ENCODE results near the gene PPP1R13B.
A peak's percentile ranks its signal among the peaks of the same experiment; 100 is the strongest.

PPP1R13B gene

GRCh38 chr14:103712633-103713247 is 134.6 kb downstream of the PPP1R13B start:
- TF ChIP-seq EZH2 (IDR thresholded peaks at IDR 0.05) (no peak), FOXP2 (optimal IDR thresholded peaks at IDR 0.05; ENCODE audit: control extremely low read depth, extremely low read length, insufficient read depth) (no peak), POLR2AphosphoS5 (IDR thresholded peaks at IDR 0.05; ENCODE audit: borderline replicate concordance, low read depth, low read length) (no peak)
- Histone ChIP-seq H3K4me3 (no peak overlapping the region), H3K9me3 (ENCODE audit: low read depth, low read length) (no peaks in the 10 kb centered on the region), H3K36me3 (ENCODE audit: insufficient read depth, low read length) (peaks cover 22% of the 10 kb centered on the region; the same call in 1 of the 2 replicates), H3K9ac (ENCODE audit: insufficient read length) (no peak overlapping the region), H3K27ac (0 out of 2 replicates have a peak overlapping the region, but pooled peaks have one; percentile 31)
- no peak for DNase-seq (ENCODE audit: low read depth, low spot score)

GRCh38 chr14:103711516-103712431 is 135.6 kb downstream of the PPP1R13B start:
- peaks cover 25% of the 10 kb centered on the region; the same call in 1 of the 2 replicates for H3K36me3 ChIP-seq (ENCODE audit: insufficient read depth, low read length)
- TF ChIP-seq FOXP2 (optimal IDR thresholded peaks at IDR 0.05; ENCODE audit: control extremely low read depth, extremely low read length, insufficient read depth) (no peak), EZH2 (IDR thresholded peaks at IDR 0.05) (no peak), POLR2AphosphoS5 (IDR thresholded peaks at IDR 0.05; ENCODE audit: borderline replicate concordance, low read depth, low read length) (peak; percentile 38)
- H3K4me3 ChIP-seq = no peak overlapping the region
- no peak for DNase-seq (ENCODE audit: low read depth, low spot score)
- no peak overlapping the region for H3K9ac ChIP-seq (ENCODE audit: insufficient read length)
- H3K9me3 ChIP-seq (ENCODE audit: low read depth, low read length) = no peaks in the 10 kb centered on the region
- peak overlapping the region; percentile 57; the same call in 1 of the 2 replicates for H3K27ac ChIP-seq

DNA sequence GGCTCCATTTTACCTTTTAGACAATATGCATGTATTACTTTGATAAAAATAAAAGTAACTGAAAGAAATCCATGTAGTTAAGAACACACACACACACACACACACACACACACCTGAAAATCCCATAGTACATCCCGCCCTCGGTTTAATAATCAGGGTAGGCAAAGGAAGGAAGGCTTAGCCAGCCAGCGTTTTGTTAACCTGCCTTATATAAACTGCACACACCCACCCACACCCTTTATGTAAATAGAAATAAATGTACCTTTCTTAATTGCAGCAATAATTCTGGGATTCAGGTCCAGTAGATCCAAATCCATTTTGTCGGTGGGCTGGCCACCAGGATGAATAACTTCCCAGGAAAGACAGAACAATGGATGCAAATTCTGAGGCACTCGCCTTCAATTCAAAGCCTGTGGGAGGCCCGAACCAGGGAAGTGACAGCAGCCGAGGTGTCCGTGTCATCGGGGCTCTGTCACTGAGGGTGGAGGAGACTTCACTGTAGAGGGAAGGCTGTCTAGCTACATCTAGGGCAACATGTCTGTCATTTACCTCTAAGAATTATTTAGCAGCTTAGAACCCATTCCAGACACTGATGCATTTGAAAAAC is 136.5 kb downstream of the PPP1R13B start:
- Histone ChIP-seq H3K9ac (ENCODE audit: insufficient read length) (no peak overlapping the region), H3K9me3 (ENCODE audit: low read depth, low read length) (no peaks in the 10 kb centered on the region), H3K27ac (peak overlapping the region; percentile 49; the same call in 1 of the 2 replicates), H3K4me3 (no peak overlapping the region), H3K36me3 (ENCODE audit: insufficient read depth, low read length) (peaks cover 34% of the 10 kb centered on the region; the same call in 1 of the 2 replicates)
- DNase-seq (ENCODE audit: low read depth, low spot score) = no peak
- TF ChIP-seq EZH2 (IDR thresholded peaks at IDR 0.05) (no peak), FOXP2 (optimal IDR thresholded peaks at IDR 0.05; ENCODE audit: control extremely low read depth, extremely low read length, insufficient read depth) (no peak), POLR2AphosphoS5 (IDR thresholded peaks at IDR 0.05; ENCODE audit: borderline replicate concordance, low read depth, low read length) (no peak)

GRCh38 chr14:103709814-103710213 is 137.6 kb downstream of the PPP1R13B start:
- no peak overlapping the region for H3K4me3 ChIP-seq
- no peak for TF ChIP-seq POLR2AphosphoS5 (IDR thresholded peaks at IDR 0.05; ENCODE audit: borderline replicate concordance, low read depth, low read length)
- TF ChIP-seq FOXP2 (optimal IDR thresholded peaks at IDR 0.05; ENCODE audit: control extremely low read depth, extremely low read length, insufficient read depth) = no peak
- TF ChIP-seq EZH2 (IDR thresholded peaks at IDR 0.05) = no peak
- no peak overlapping the region for H3K9ac ChIP-seq (ENCODE audit: insufficient read length)
- H3K27ac ChIP-seq = no peak overlapping the region
- H3K36me3 ChIP-seq (ENCODE audit: insufficient read depth, low read length) = peaks cover 45% of the 10 kb centered on the region
- no peak for DNase-seq (ENCODE audit: low read depth, low spot score)
- no peaks in the 10 kb centered on the region for H3K9me3 ChIP-seq (ENCODE audit: low read depth, low read length)

DNA sequence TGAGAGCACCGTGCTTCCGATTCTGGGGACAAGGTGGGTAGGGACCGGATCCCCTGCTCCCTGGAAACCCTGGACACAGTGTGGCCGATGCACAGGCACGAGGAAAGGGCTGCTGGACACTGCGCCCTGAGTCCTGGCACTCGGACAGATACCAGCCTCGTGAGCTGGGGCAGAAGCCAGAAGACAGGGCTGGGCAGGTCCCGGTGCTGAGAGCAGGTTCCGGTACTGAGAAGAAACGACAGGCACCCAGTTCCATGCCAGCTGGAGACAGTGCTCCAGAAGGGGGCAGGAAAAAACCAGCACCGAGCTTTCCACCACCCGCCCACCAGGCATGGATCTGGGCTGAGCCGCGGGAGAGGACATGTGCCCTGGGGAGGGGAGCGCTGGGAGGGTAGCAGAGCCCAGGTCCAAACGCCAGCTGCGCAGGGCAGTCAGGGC is 138.6 kb downstream of the PPP1R13B start:
- no peak overlapping the region for H3K4me3 ChIP-seq
- peaks cover 51% of the 10 kb centered on the region for H3K36me3 ChIP-seq (ENCODE audit: insufficient read depth, low read length)
- no peak for DNase-seq (ENCODE audit: low read depth, low spot score)
- TF ChIP-seq POLR2AphosphoS5 (IDR thresholded peaks at IDR 0.05; ENCODE audit: borderline replicate concordance, low read depth, low read length) (no peak), FOXP2 (optimal IDR thresholded peaks at IDR 0.05; ENCODE audit: control extremely low read depth, extremely low read length, insufficient read depth) (no peak), EZH2 (IDR thresholded peaks at IDR 0.05) (no peak)
- no peak overlapping the region for H3K27ac ChIP-seq
- no peak overlapping the region for H3K9ac ChIP-seq (ENCODE audit: insufficient read length)
- no peaks in the 10 kb centered on the region for H3K9me3 ChIP-seq (ENCODE audit: low read depth, low read length)

GRCh38 chr14:103707329-103708263 is 139.8 kb downstream of the PPP1R13B start:
- DNase-seq (ENCODE audit: low read depth, low spot score) = no peak
- TF ChIP-seq POLR2AphosphoS5 (IDR thresholded peaks at IDR 0.05; ENCODE audit: borderline replicate concordance, low read depth, low read length) (peak; percentile 7; the same call in 1 of the 2 replicates), EZH2 (IDR thresholded peaks at IDR 0.05) (no peak)
- no peak overlapping the region for H3K4me3 ChIP-seq
- H3K36me3 ChIP-seq (ENCODE audit: insufficient read depth, low read length) = peaks cover 52% of the 10 kb centered on the region
- peak overlapping the region; percentile 60; the same call in 1 of the 2 replicates for H3K27ac ChIP-seq
- H3K9ac ChIP-seq (ENCODE audit: insufficient read length) = no peak overlapping the region
- no peaks in the 10 kb centered on the region for H3K9me3 ChIP-seq (ENCODE audit: low read depth, low read length)

DNA sequence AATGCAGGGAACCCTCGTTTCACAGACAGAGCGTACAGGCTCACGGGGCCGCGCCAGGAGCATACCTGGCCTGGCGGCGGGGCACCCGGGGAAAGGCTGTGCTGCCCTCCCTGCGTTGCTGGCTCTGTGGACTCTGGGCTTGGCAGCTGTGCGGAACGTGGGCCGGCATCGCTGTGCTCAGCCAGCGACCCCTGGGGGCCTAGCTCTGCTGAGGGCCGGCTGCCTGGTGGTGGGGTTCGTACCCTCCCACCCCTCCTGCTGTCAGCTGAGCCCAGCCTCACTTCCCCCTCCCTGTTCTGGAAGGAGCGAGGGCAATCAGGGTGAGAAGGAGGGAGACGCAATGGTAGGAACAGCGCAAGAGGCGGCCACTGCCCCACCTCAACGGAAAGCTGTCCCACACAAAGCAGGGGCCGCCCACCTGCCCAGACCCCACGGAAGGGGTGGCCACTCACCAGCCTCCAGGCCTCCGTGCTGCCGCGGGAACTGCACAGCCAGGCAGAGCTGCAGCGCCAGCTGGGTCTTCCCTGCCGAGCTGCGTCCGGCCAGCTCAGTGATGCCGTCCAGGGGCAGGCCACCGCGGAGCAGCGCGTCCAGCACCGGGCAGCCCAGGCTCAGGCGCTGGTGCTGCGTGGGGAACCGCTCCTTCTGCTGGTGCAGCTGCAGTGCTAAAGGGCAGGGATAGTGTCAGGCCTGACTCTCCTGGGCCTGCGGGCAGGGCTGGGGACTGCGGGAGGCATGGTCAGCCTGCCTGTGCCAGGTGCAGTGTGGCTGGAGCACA is 140.6 kb downstream of the PPP1R13B start:
- TF ChIP-seq POLR2AphosphoS5 (IDR thresholded peaks at IDR 0.05; ENCODE audit: borderline replicate concordance, low read depth, low read length) (no peak), EZH2 (IDR thresholded peaks at IDR 0.05) (no peak), FOXP2 (optimal IDR thresholded peaks at IDR 0.05; ENCODE audit: control extremely low read depth, extremely low read length, insufficient read depth) (no peak)
- no peak for DNase-seq (ENCODE audit: low read depth, low spot score)
- peaks cover 57% of the 10 kb centered on the region for H3K36me3 ChIP-seq (ENCODE audit: insufficient read depth, low read length)
- peak overlapping the region; percentile 60; the same call in 1 of the 2 replicates for H3K27ac ChIP-seq
- no peaks in the 10 kb centered on the region for H3K9me3 ChIP-seq (ENCODE audit: low read depth, low read length)
- no peak overlapping the region for H3K4me3 ChIP-seq
- H3K9ac ChIP-seq (ENCODE audit: insufficient read length) = no peak overlapping the region

Data from SK-N-MC (cell line).